ENCODE measurements around the gene CIDEC. TPM values are rescaled to one million over a fixed set of nuclear protein-coding genes. Genes with fewer than 3 reads are reported as not detected.

CIDEC gene
- total and polyA plus RNA-seq, 2 donors from 2014 or later, result not detected

DNA sequence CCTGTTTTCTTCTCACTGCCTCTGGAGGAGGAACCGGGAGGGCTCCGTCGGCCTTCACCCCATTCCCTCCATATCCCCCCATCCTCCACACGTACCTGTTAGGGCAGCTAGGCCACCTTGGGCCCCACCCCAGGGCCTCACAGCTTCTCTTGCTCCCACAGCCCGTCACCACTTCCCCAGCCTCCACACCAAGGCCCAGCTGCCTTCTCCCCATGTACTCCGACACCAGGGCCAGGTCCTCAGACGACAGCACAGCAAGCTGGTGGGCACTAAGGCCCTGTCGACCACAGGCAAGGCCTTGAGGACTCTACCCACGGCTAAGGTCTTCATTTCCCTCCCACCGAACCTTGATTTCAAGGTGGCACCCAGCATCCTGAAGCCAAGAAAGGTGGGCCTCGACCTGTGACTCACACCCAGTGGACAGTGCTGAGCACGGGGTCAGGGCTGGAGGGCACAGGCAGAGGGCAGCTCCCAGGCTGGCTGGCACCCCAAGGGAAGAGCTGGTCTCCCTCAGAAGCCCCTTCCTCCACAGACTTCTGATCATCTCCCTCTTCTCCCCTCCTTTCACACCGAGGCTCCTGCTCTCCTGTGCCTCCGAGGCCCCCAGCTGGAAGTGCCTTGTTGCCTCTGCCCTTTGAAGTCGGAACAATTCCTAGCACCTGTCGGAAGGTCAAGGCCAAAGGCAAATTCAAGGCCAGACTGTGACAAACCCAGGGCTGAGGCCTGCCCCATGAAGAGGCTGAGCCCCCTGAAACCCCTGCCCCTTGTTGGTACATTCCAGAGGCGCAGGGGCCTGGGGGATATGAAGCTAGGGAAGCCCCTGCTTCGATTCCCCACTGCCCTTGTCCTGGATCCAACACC is 45.3 kb downstream of the CIDEC start:
- H3K27me3 ChIP-seq (ENCODE audit: control insufficient read depth, insufficient read depth, low read length), result no peaks in the 10 kb centered on the region
- no peak for DNase-seq
- intact Hi-C loops (cut with DNase I), result no loop called here
- H3K9me3 ChIP-seq (ENCODE audit: control insufficient read depth in 2 of 3, insufficient read depth in 1 of 3, low read length in 3 of 3), result no peaks in the 10 kb centered on the region
- peaks cover 3 to 15% (median 5%) of the 10 kb centered on the region in 3 donors for H3K36me3 ChIP-seq (ENCODE audit: control insufficient read depth in 2 of 3, insufficient read depth in 3 of 3, low read length in 3 of 3)
- no peak overlapping the region for H3K27ac ChIP-seq (ENCODE audit: low read depth in 2 of 2, low read length in 2 of 2)
- FAIRE-seq, result no peak
- no peaks in the 10 kb centered on the region for H3K4me1 ChIP-seq (ENCODE audit: control insufficient read depth in 2 of 3, insufficient read depth in 2 of 3, low read depth in 1 of 3, low read length in 3 of 3)
- H3K9ac ChIP-seq (ENCODE audit: low read length in 3 of 3), result no peak overlapping the region
- TF ChIP-seq, protein P1, sequence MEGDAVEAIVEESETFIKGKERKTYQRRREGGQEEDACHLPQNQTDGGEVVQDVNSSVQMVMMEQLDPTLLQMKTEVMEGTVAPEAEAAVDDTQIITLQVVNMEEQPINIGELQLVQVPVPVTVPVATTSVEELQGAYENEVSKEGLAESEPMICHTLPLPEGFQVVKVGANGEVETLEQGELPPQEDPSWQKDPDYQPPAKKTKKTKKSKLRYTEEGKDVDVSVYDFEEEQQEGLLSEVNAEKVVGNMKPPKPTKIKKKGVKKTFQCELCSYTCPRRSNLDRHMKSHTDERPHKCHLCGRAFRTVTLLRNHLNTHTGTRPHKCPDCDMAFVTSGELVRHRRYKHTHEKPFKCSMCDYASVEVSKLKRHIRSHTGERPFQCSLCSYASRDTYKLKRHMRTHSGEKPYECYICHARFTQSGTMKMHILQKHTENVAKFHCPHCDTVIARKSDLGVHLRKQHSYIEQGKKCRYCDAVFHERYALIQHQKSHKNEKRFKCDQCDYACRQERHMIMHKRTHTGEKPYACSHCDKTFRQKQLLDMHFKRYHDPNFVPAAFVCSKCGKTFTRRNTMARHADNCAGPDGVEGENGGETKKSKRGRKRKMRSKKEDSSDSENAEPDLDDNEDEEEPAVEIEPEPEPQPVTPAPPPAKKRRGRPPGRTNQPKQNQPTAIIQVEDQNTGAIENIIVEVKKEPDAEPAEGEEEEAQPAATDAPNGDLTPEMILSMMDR (IDR thresholded peaks at IDR 0.05; ENCODE audit: borderline replicate concordance, extremely low read depth, insufficient read depth), result no peak
- H3K4me3 ChIP-seq (ENCODE audit: low read length in 3 of 3), result no peak overlapping the region

DNA sequence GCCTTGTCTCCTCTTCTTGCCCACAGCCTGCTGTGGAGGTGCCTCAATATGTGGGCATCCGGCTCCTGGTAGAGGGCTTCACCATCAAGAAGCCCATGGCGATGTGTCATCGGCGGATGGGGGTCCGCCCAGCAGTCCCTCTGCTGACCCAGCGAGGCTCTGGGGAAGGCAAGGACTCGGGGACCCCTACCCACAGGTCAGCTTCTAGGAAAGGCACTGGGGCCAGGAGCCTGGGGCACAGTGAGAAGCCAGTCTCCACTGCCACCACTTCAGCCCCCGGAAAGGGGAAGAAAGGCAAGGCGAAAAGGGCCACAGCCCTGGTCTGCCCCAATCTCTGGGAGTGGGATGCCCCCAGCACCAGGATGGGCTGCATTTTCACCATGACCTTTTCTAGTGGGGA is 47.0 kb downstream of the CIDEC start:
- Histone ChIP-seq H3K9ac (ENCODE audit: low read length in 3 of 3) (no peak overlapping the region), H3K27ac (ENCODE audit: low read depth in 2 of 2, low read length in 2 of 2) (no peak overlapping the region), H3K9me3 (ENCODE audit: control insufficient read depth in 2 of 3, insufficient read depth in 1 of 3, low read length in 3 of 3) (no peaks in the 10 kb centered on the region), H3K4me3 (ENCODE audit: low read length in 3 of 3) (no peak overlapping the region), H3K4me1 (ENCODE audit: control insufficient read depth in 2 of 3, insufficient read depth in 2 of 3, low read depth in 1 of 3, low read length in 3 of 3) (no peaks in the 10 kb centered on the region), H3K27me3 (ENCODE audit: control insufficient read depth, insufficient read depth, low read length) (no peaks in the 10 kb centered on the region), H3K36me3 (ENCODE audit: control insufficient read depth in 2 of 3, insufficient read depth in 3 of 3, low read length in 3 of 3) (peaks cover 3 to 8% (median 5%) of the 10 kb centered on the region in 3 donors)
- TF ChIP-seq, protein P1 (IDR thresholded peaks at IDR 0.05; ENCODE audit: borderline replicate concordance, extremely low read depth, insufficient read depth), result no peak
- intact Hi-C loops (cut with DNase I), result no loop called here
- FAIRE-seq (no peak), DNase-seq (no peak)

DNA sequence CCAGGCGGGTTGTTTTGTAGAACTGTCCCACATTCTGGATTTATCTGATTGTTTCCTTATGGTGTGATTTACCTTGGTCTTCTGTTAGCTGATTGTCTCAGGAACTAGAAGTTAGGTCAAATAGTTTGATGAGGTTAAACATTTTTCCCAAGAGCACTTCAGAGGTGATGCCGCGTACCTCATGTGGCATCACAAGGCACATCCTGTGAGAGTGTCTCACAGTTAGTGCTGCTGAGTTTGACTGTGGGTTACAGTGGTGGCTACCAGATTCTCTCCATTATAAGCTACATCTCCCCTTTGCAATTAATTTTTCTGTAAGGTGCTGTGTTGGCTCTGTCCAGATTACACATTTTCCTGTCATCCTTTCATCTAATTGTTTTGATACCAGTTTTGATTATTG is 48.8 kb downstream of the CIDEC start:
- Histone ChIP-seq H3K36me3 (ENCODE audit: control insufficient read depth in 2 of 3, insufficient read depth in 3 of 3, low read length in 3 of 3) (peaks cover 3 to 8% (median 5%) of the 10 kb centered on the region in 3 donors), H3K27me3 (ENCODE audit: control insufficient read depth, insufficient read depth, low read length) (no peaks in the 10 kb centered on the region), H3K4me3 (ENCODE audit: low read length in 3 of 3) (no peak overlapping the region), H3K9me3 (ENCODE audit: control insufficient read depth in 2 of 3, insufficient read depth in 1 of 3, low read length in 3 of 3) (no peaks in the 10 kb centered on the region), H3K9ac (ENCODE audit: low read length in 3 of 3) (no peak overlapping the region), H3K4me1 (ENCODE audit: control insufficient read depth in 2 of 3, insufficient read depth in 2 of 3, low read depth in 1 of 3, low read length in 3 of 3) (no peaks in the 10 kb centered on the region), H3K27ac (ENCODE audit: low read depth in 2 of 2, low read length in 2 of 2) (no peak overlapping the region)
- TF ChIP-seq, protein P1 (IDR thresholded peaks at IDR 0.05; ENCODE audit: borderline replicate concordance, extremely low read depth, insufficient read depth), result no peak
- DNase-seq, result no peak
- no peak for FAIRE-seq
- intact Hi-C loops (cut with DNase I), result no loop called here
